SK-MEL-5 (cell line): ENCODE measurements around the gene CUX1. TPM values are rescaled to one million over a fixed set of nuclear protein-coding genes. Genes with fewer than 3 reads are reported as not detected.

Experiments
- DNase-seq: peaks from one replicate; pipeline ENCODE4 v3.0.0-alpha.2; 2016; ENCODE audit warnings: low read depth, low spot score
- in situ Hi-C: cut with HindIII; loops from 2 replicates; pipeline ENCODE4 v1.10.0; 2016; ENCODE audit warnings: low sequenced_read_pairs, high pct_unique_total_duplicates, low pct_unique_long_range_greater_than_20kb
- total RNA-seq: library from RNA; depleted of rRNA; stranded (reverse); fragments of >200 nt; shearing (Covaris generic); gene quantifications from 2 replicates; pipeline ENCODE4 v1.2.3, GENCODE V29; 2014

Gene CUX1
- total RNA-seq, 1 experiment from 2014 or later: 43.6 TPM

DNA sequence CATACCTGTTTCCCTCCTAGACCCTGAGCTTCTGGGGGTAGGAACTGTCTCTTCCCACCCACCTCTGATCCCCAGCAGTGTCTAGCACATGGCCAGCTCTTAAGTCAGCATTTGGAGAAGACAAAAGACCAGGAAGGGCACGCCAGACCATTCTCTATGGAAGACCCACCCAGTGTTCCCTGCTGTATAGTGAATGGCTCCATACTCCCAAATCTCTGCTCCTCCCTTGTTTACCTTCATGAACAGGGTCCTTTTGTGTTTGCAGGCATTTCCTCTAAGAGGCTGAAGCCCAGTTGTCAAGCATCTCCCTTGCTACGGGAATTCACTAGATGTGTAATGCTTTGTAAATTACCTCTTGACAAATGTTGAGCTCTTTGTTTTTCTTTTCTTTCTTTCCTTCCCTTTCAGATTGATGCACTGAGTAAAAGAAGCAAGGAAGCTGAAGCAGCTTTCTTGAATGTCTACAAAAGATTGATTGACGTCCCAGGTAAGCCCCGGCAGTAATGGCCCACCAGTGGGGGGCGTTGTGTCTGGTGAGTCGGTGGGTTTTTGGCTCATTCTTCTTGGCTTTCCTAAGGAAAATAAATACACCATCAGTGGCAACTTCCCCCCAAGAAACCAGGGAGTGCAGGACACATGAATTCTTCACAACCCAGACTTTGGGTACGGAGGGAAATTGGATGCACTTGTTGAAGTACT, 252.7 kb downstream of the CUX1 start:
- in situ Hi-C loops: no loop called here

DNA sequence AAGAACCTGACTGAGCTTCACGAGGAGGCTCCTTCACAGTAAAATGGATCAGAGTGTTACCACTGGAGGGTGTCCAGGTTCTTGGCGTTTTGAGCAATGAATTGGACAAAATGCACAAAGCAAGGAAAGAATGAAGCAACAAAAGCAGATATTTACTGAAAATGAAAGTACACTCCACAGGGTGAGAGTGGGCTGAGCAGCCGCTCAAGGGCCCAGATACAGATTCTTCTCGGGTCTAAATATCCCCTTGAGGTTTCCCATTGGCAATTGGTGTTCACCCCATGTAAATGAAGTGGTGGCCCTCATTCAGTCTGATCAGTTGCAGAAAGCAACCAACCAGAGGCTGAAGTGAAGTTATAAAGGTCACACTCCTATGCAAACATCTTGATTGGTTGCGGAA, 254.6 kb downstream of the CUX1 start:
- in situ Hi-C loops: no loop called here

More for the DNA sequence above, 252.7 kb downstream of the CUX1 start:
- no peak for DNase-seq

DNA sequence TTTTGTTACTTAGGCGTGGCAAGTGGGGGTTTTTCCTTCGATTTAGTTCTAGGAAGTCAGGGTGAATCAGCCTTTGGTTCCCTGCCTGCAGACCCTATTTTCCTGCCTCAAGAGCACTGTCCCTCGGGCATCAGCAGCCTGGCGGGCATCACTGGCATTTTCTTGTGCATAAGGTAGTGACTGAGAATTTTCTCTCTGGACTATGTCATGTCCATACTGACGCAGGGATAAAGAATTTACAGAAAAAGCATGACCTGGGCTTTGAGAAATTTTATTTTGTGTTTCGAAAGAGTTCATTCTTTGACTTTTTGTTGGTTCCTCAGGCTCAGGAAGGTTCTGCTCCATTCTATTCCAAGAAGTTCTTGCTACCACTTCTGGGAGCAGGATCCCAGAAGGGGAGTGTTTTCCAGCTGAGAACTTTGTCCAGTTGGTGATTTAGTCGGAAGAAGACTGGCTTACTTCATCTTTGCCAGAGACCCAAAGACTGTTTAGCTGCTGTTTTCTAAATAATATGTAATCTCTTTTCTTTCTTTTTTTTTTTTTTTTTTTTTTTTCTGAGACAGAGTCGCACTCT, 255.3 kb downstream of the CUX1 start:
- no peak for DNase-seq
- in situ Hi-C loops: no loop called here

More for the DNA sequence above, 254.6 kb downstream of the CUX1 start:
- no peak for DNase-seq

DNA sequence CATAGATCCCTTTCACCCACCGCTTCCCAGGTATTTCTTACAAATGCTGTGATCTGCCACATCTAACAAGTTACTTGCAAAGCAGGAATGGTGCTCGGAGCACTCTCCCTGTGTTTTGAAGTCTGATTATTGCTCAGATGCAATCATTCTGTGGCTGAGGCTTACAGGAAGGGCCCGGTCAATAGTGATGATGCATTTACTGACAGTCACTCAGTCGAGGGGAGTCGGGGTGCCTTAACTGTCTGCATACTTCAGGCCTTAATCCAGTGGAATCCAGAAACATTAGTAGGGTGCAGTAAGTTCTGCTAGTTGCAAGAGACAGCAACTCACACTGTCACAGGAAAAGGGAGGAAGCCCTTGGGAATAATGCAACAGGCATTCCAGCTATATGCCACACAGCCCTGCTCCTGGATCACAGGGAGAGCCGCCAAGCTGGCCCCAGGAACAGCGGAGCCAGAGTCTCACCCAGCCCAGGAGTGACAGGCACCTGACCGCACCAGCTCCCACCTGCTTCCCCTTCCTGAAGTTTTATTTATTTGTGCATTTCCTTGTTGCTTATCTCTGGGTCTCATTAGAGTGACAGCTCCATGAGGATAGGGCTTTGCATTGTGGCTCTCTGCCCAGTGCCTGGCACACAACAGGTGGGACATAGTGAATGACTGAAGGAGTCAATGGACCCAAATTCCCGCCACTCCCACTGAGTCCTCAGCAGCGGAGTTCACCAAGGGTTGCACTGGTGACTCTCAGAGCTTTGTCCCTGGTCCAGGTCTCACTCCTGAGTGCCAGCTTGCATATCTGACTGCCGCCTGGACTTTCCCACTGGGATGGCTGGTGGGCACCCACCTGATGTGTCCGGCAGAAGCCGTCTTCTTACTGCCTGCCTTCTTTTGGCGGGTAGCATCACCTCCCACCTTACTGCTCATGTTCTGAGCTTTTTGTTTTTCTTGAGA, 256.8 kb downstream of the CUX1 start:
- in situ Hi-C loops: no loop called here
- no peak for DNase-seq

DNA sequence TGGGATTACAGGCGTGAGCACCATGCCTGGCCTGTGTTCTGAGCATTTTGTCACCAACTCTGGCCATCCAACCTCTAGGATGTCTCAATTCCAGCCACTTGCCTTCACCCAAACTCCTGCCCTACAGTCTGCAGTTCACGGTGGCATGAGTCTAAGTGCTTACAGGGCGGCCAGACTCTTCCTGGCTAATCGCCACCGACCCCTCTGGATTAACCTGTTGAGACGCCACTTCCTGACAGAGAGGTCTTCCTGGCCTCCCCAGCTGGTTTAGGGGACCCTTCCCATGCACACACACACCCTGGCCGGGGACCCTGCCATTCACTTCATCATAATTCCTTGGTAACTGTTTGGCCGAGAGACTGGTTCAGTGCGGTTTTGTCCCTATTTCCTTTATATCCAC, 257.7 kb downstream of the CUX1 start:
- no peak for DNase-seq
- in situ Hi-C loops: no loop called here

DNA sequence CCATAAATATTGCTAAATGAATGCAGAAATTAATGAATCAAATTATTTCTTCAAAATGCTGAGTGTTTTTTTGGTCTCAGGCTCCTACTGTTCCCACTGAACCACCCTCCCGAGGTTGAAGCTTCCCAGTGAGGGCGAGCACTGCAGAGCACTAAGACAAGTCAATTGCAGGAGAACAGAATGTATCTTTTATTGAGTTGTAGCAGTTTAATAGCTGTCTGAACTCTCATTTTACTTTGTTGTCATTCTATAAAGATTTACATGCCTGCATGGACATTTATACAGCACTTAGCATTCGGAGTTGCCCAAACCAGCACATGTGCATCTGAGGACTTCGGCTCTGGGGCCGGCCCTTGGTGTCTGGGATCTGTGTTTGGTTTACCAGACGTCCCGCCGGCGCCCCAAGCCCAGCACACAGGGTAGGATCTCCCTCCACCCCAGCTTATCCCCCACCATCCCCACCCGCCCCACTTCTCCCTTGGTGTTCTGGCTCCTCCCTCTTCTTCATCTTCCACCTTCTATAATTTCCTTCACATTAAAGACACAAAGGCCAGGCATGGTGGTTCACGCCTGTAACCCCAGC, 258.2 kb downstream of the CUX1 start:
- in situ Hi-C loops: no loop called here

DNA sequence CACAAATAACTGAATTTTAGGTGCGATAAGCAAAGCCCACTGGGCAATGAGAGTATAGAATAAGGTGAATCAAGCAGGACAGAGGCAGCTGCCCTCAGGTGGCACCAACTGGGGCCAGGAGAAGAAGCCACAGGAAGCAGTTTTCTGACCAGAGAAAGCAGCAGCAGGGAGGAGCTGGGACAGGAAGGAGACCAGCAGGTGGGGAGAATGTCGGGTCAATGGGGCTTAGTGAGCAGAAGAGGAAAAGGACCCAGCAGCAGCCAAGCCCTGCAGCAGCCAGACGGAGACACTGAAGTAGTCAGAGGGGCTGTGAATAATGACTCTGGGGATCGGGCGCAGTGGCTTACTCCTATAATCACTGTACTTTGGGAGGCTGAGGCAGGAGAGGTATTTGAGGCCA, 259.7 kb downstream of the CUX1 start:
- DNase-seq: no peak
- in situ Hi-C loops: no loop called here

More for the DNA sequence above, 258.2 kb downstream of the CUX1 start:
- DNase-seq: no peak

DNA sequence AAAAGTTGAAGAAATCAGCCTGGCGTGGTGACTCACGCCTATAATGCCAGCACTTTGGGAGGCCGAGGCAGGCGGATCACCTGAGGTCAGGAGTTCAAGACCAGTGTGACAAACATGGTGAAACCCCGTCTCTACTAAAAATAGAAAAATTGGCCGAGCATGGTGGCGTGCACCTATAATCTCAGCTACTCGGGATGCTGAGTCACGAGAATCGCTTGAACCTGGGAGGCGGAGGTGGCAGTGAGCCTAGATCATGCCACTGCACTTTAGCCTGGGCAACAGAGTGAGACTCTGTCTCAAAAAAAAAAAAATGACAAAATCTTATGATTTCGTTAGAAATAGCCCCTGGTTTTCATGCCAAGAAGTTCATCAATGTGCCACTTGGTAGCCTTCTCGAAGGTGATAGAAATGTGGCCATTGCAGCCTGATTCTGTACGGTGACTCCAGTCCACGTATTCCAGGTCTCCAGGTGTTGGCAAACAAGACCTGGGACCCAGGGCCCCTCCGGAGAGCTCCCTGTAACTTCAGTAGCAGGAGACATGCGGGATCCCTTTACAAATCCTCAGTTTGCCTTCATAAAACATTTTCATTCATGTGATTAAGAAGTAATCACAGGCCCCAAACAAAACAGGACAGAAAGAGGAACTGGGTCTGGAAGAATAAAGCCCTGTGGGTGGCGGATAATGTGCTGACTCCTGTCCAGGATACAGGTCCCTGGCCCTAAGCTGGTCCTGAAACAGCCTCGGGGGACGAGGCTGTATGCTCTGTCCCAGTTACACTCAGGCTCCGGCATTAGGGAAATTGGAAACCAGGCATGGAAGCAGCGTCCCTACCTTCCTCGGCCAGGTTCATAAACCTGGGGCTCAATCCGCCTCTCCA, 262.0 kb downstream of the CUX1 start:
- in situ Hi-C loops: no loop called here
- DNase-seq: no peak

DNA sequence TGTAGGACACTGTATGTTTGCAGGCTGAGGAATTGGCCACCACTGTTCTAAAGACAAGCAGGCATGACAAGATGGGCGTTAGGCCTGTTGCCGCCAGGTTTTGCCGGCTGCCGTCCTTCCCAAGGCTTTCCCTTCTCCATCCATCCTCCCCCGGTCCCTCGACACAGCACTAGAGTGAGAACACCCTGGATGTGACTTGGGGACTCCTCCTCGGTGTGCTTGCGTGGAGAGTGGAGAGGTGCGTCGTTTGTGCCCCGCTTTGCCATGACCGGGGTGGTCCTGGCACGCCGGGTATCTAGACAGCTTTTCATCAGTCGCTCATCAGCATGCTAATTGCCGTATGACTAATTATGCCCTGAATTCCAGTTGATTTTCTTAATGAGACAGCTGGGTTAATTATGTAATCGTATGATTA, 262.6 kb downstream of the CUX1 start:
- in situ Hi-C loops: no loop called here
- DNase-seq: no peak

DNA sequence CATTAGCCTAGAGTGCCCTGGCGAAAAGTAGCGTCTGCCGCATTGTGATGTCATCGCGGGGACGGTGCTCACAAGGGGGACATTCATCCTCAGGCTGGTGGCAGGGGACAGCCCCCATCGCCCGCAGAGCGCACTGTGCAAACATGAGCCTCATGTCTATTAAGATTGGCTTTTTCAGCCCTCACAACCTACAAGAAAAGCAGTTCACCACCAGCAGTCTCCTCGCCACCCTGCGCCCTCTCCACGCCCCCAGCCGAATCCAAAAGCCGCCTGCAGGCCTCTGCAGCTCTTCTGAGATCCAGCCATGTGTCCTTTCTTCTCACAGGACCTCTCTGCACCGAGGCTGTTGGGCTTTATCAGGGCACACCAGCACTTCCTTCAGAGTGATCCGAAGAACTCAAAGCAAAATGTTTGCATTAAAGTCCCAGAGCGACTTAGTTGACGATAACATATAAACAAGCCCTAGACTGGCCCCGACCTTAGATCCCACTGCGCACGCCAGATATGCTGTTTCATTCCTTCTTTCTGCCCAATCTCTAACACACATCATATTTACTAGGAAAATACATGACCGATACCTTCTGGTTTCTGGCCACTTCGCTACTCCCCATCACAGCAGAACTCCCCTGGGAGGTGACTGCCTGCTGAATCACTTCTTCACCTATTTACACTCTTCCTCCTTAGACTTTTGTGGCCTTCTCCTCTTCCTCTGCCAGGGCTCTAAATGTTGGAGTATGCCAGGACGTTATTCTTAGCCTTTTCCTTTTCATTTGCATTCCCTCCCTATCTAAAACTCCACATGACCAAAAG, 263.2 kb downstream of the CUX1 start:
- in situ Hi-C loops: no loop called here
- DNase-seq: no peak

DNA sequence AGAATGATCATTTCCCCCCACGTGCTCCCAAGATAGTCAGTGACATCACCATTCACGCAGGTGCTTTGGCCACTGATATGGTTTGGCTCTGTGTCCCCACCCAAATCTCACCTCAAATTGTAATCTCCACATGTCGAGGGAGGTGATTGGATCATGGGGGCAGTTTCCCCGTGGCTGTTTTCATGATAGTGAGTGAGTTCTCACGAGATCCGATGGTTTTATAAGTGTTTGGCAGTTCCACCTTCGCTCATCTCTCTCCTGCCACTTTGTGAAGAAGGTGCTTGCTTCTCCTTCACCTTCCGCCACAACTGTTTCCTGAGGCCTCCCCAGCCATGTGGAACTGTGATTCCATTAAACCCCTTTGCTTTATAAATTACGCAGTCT, 263.8 kb downstream of the CUX1 start:
- in situ Hi-C loops: no loop called here

DNA sequence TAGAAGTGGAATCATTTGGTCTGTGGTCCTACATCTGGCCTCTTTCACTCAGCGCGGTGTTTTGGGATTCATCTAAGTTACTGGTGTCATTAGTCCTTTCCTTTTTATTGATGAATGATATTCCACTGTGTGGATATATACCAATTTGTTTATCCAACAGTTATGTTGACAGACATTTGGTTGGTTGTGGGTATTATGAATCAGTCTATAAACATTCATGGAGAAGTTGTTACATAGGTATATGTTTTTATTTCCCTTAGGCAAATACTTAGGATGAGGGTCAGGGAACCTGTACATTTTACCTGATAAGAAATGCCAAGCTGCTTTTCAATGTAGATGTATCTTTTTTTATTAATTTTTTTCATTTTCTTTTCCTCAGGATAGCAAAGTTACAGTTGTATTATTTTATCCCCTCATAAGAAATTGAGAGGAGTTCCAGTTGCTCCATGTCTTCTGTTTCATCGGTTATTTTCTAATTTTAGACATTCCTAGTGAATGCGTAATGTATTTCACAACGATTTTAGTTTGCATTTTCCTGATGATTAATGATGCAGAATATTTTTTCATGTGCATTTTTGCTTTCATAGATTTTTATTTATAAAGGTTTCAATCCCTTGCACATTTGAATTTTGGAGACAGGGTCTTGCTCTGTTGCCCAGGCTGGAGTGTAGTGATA, 265.4 kb downstream of the CUX1 start:
- in situ Hi-C loops: no loop called here
- DNase-seq: no peak

More for the DNA sequence above, 263.8 kb downstream of the CUX1 start:
- no peak for DNase-seq

DNA sequence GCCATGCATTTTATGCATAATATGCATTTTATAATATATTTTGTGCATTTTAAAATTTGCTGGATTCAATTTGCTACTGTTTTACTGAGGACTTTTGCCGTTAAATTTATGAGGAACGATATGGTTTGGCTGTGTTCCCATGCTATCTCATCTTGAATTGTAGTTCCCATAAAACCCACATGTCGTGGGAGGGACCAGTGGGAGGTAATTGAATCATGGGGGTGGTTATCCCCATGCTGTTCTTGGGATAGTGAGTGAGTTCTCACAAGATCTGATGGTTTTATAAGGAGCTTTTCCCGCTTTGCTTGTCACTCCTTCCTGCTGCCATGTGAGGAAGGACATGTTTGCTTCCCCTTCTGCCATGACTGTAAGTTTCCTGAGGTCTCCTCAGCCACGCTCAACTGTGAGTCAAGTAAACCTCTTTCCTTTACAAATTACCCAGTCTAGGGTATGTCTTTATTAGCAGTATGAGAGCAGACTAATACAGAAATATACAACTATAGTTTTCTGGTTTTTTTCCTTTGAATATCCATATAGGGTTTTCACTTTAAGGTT, 267.9 kb downstream of the CUX1 start:
- in situ Hi-C loops: no loop called here
- DNase-seq: no peak

DNA sequence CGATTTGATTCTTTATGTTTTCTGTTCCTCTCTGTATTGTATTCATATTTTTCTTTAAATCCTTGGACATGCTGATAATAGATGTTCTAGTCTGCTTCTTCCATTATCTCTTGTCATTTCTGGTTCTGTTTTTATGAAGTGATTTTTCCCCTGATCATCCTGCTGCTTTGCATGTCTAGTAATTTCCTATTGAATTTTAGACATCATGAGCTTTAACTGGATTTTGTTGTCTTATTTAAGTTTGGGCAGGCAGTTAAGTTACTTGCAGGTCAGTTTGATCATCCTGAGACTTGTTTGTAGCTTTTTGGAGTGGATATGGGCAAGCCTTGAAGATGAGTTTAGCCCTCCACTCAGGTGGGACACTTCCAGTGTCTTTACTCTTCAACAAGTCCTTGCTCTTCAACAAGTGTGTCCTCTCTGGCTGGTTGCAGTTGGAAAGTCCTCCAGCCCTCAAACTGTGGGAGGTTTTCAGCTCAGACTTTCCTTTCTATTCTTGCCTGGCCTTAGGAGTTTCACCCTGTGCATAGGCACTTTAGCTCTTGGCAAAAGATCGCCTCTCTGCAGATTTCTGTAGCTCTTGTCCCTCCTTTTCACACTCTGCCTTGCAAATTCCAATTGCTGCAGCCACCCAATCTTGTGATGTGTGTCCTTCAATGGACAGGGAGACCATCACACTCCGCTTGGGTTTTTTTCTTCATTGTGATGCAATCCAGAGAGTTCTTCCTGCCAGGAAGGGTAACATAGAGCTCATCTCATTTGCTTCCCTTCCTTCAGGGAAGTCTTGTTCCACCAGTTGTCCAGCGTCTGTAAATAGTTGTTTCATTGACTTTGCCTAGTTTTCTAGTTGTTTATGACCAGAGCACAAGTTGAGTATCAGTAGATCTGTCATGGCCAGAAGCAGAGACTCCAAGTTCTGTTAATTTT, 272.0 kb downstream of the CUX1 start:
- DNase-seq: peak; percentile 20
- in situ Hi-C loops: no loop called here
